MM.1S (cell line): ENCODE data around the gene CYB5R3.
"Not testable (repeated sequence)": the region's sequence is repeated elsewhere in the genome, so short reads cannot be mapped to it uniquely, and the experiment has no call there.

Experiments used
- DNase-seq: peaks from one replicate; pipeline ENCODE4 v3.0.0-alpha.2; 2015
- H2AFZ ChIP-seq: fragments of 300-600 bp; sonication (generic); 2 replicates; pipeline ENCODE4 v1.6.0; 2016; ENCODE audit warnings: antibody characterized with exemption, low read length
- H3F3A ChIP-seq: fragments of 300-600 bp; sonication (generic); 2 replicates; pipeline ENCODE4 v1.6.1; 2016; ENCODE audit warnings: mild to moderate bottlenecking, antibody characterized with exemption, low read length, moderate library complexity, mixed read lengths; ENCODE audit not compliant: insufficient read depth
- H3K27ac ChIP-seq: fragments of 300-600 bp; sonication (generic); 2 replicates; pipeline ENCODE4 v1.5.1; 2016; ENCODE audit warnings: mild to moderate bottlenecking, low read length
- H3K27me3 ChIP-seq: fragments of 300-600 bp; sonication (generic); replicated peaks from 2 replicates; pipeline ENCODE4 v1.6.0; 2016; ENCODE audit warnings: low read length; ENCODE audit not compliant: insufficient read depth
- H3K36me3 ChIP-seq: fragments of 300-600 bp; sonication (generic); replicated peaks from 2 replicates; pipeline ENCODE4 v1.6.1; 2016; ENCODE audit warnings: mild to moderate bottlenecking, low read length, mixed read lengths; ENCODE audit not compliant: insufficient read depth
- H3K4me1 ChIP-seq: fragments of 300-600 bp; sonication (generic); 2 replicates; pipeline ENCODE4 v1.6.1; 2016; ENCODE audit warnings: low read length, mixed read lengths
- H3K4me2 ChIP-seq: fragments of 300-600 bp; sonication (generic); 2 replicates; pipeline ENCODE4 v1.6.0; 2016; ENCODE audit warnings: low read depth, low read length
- H3K4me3 ChIP-seq: fragments of 300-600 bp; sonication (generic); 2 replicates; pipeline ENCODE4 v1.5.1; 2016; ENCODE audit warnings: low read length, mixed read lengths
- H3K79me2 ChIP-seq: fragments of 300-600 bp; sonication (generic); 2 replicates; pipeline ENCODE4 v1.6.1; 2016; ENCODE audit warnings: mixed run types, low read length, mixed read lengths
- H3K9ac ChIP-seq: fragments of 300-600 bp; sonication (generic); 2 replicates; pipeline ENCODE4 v1.6.1; 2016; ENCODE audit warnings: low read length, mixed read lengths
- H3K9me2 ChIP-seq: fragments of 300-600 bp; sonication (generic); replicated peaks from 2 replicates; pipeline ENCODE4 v1.6.1; 2016; ENCODE audit warnings: mild to moderate bottlenecking, low read length, mixed read lengths; ENCODE audit not compliant: insufficient read depth
- H3K9me3 ChIP-seq: fragments of 300-600 bp; sonication (generic); replicated peaks from 2 replicates; pipeline ENCODE4 v1.6.1; 2016; ENCODE audit warnings: mild to moderate bottlenecking, low read length, mixed read lengths; ENCODE audit not compliant: insufficient read depth
- H4K20me1 ChIP-seq: fragments of 300-600 bp; sonication (generic); 2 replicates; pipeline ENCODE4 v1.6.1; 2016; ENCODE audit warnings: mild to moderate bottlenecking, low read length, moderate library complexity, mixed read lengths; ENCODE audit not compliant: insufficient read depth
- CTCF ChIP-seq: fragments of 300-600 bp; sonication (generic); IDR thresholded peaks from 2 replicates; pipeline ENCODE4 v1.5.1; 2016; ENCODE audit warnings: antibody characterized with exemption, low read length, mixed read lengths
- EZH2 ChIP-seq: fragments of 300-600 bp; sonication (generic); optimal IDR thresholded peaks from 2 replicates; pipeline ENCODE3; 2017; ENCODE audit warnings: low read depth, mild to moderate bottlenecking, antibody characterized with exemption, low read length, mixed read lengths
- EZH2phosphoT487 ChIP-seq: fragments of 300-600 bp; sonication (generic); IDR thresholded peaks from 2 replicates; pipeline ENCODE4 v1.6.1; 2018; ENCODE audit warnings: antibody characterized with exemption, low read length

Gene CYB5R3

GRCh38 chr22:42673898-42674401 lies 24.8 kb upstream of the CYB5R3 start:
- H3K9me3 ChIP-seq = no peaks in the 10 kb centered on the region
- no peaks in the 10 kb centered on the region for H3F3A ChIP-seq
- no peaks in the 10 kb centered on the region for H3K9me2 ChIP-seq
- peaks cover 6% of the 10 kb centered on the region; the same call in 1 of the 2 replicates for H3K4me1 ChIP-seq
- no peak overlapping the region for H3K9ac ChIP-seq
- H3K4me3 ChIP-seq = no peak overlapping the region
- no peak for DNase-seq
- TF ChIP-seq EZH2phosphoT487 (no peak), CTCF (no peak), EZH2 (no peak)
- H3K27ac ChIP-seq = no peak overlapping the region
- no peaks in the 10 kb centered on the region for H3K27me3 ChIP-seq
- H3K4me2 ChIP-seq = no peak overlapping the region
- H3K36me3 ChIP-seq = no peaks in the 10 kb centered on the region
- H3K79me2 ChIP-seq = no peaks in the 10 kb centered on the region
- no peak overlapping the region for H2AFZ ChIP-seq
- no peaks in the 10 kb centered on the region for H4K20me1 ChIP-seq

GRCh38 chr22:42673071-42673470 lies 23.9 kb upstream of the CYB5R3 start:
- not testable (repeated sequence) for H3K79me2 ChIP-seq, H3K4me1 ChIP-seq, H3K9ac ChIP-seq, H3K9me2 ChIP-seq, H3K27me3 ChIP-seq, H4K20me1 ChIP-seq, H3K9me3 ChIP-seq, H3K4me3 ChIP-seq, DNase-seq, H2AFZ ChIP-seq, H3K36me3 ChIP-seq, H3K4me2 ChIP-seq, H3K27ac ChIP-seq, H3F3A ChIP-seq

GRCh38 chr22:42670921-42671709 lies 21.9 kb upstream of the CYB5R3 start:
- H3K27me3 ChIP-seq = no peaks in the 10 kb centered on the region
- peaks cover 6% of the 10 kb centered on the region; the same call in 1 of the 2 replicates for H3K4me1 ChIP-seq
- H3K27ac ChIP-seq = no peak overlapping the region
- H3K79me2 ChIP-seq = no peaks in the 10 kb centered on the region
- peak overlapping the region; percentile 10; the same call in 1 of the 2 replicates for H3K4me2 ChIP-seq
- no peaks in the 10 kb centered on the region for H3K9me2 ChIP-seq
- H3F3A ChIP-seq = no peaks in the 10 kb centered on the region
- H2AFZ ChIP-seq = no peak overlapping the region
- no peaks in the 10 kb centered on the region for H3K36me3 ChIP-seq
- no peak overlapping the region for H3K4me3 ChIP-seq
- no peaks in the 10 kb centered on the region for H3K9me3 ChIP-seq
- DNase-seq = no peak
- H4K20me1 ChIP-seq = no peaks in the 10 kb centered on the region
- H3K9ac ChIP-seq = no peak overlapping the region
- TF ChIP-seq CTCF (no peak), EZH2 (no peak), EZH2phosphoT487 (no peak)

- Histone ChIP-seq H3K27me3 (no peaks in the 10 kb centered on the region), H3K4me3 (no peak overlapping the region), H4K20me1 (no peaks in the 10 kb centered on the region), H3K36me3 (no peaks in the 10 kb centered on the region), H3K9me3 (no peaks in the 10 kb centered on the region), H2AFZ (no peak overlapping the region), H3F3A (no peaks in the 10 kb centered on the region), H3K9ac (no peak overlapping the region), H3K9me2 (no peaks in the 10 kb centered on the region), H3K79me2 (no peaks in the 10 kb centered on the region), H3K4me1 (peaks cover 10% of the 10 kb centered on the region; the same call in 1 of the 2 replicates), H3K4me2 (no peak overlapping the region), H3K27ac (no peak overlapping the region)
- no peak for TF ChIP-seq CTCF
- DNase-seq = no peak
These were observed 20.9 kb upstream of the CYB5R3 start for GRCh38 chr22:42670046-42670445.

GRCh38 chr22:42666393-42666792 lies 17.2 kb upstream of the CYB5R3 start:
- not testable (repeated sequence) for H3K27me3 ChIP-seq, H3K4me1 ChIP-seq, H3K4me3 ChIP-seq, H3K9ac ChIP-seq, H3K9me3 ChIP-seq, H3F3A ChIP-seq, H4K20me1 ChIP-seq, H3K36me3 ChIP-seq, H3K4me2 ChIP-seq, H2AFZ ChIP-seq, DNase-seq, H3K79me2 ChIP-seq, H3K27ac ChIP-seq, H3K9me2 ChIP-seq
